ENCODE results near the gene HRH4. TPM values are rescaled to one million over a fixed set of nuclear protein-coding genes. Genes with fewer than 3 reads are reported as not detected.
A peak's percentile ranks its signal among the peaks of the same experiment; 100 is the strongest.

HRH4 gene
- total RNA-seq, 6 experiments from 2014 or later, result 0.06 to 0.32 (median 0.10) TPM

DNA sequence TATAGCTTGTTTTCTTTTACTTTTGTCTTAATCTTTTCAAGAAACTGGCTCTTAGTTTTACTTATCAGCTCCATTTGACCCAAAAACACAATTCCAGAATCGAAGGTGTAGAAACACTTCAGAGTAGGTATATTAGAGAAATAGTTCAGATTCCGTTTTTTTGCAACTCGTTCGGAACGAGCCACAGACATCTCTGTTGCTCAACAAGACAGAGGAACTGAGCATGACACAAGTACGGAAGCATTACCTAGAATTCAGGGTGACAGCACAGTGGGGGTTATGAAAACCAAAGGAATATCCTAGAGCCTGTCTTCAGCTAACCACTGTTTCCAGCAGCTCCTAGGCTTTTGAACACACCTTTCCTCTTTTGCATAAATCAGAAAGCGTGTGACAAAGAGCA, 5.0 kb downstream of the HRH4 start:
- no peaks in the 10 kb centered on the region for H3K4me1 ChIP-seq
- DNase-seq (no peak), ATAC-seq (no peak)
- H3K27ac ChIP-seq, result no peak overlapping the region
- intact Hi-C loops (cut with DNase I), result no loop called here
- H3K9me3 ChIP-seq, result no peaks in the 10 kb centered on the region
- WGBS (ENCODE audit: insufficient coverage, low coverage, low lambda C conversion rate, missing lambda C conversion rate), result 61% methylated on average over 7 of the region's 7 CpGs
- H3K36me3 ChIP-seq, result no peaks in the 10 kb centered on the region
- TF ChIP-seq, protein P1, sequence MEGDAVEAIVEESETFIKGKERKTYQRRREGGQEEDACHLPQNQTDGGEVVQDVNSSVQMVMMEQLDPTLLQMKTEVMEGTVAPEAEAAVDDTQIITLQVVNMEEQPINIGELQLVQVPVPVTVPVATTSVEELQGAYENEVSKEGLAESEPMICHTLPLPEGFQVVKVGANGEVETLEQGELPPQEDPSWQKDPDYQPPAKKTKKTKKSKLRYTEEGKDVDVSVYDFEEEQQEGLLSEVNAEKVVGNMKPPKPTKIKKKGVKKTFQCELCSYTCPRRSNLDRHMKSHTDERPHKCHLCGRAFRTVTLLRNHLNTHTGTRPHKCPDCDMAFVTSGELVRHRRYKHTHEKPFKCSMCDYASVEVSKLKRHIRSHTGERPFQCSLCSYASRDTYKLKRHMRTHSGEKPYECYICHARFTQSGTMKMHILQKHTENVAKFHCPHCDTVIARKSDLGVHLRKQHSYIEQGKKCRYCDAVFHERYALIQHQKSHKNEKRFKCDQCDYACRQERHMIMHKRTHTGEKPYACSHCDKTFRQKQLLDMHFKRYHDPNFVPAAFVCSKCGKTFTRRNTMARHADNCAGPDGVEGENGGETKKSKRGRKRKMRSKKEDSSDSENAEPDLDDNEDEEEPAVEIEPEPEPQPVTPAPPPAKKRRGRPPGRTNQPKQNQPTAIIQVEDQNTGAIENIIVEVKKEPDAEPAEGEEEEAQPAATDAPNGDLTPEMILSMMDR (IDR thresholded peaks at IDR 0.05), result no peak
- no peak for TF ChIP-seq POLR2A (IDR thresholded peaks at IDR 0.05)
- no peaks in the 10 kb centered on the region for H3K27me3 ChIP-seq
- no peak overlapping the region for H3K4me3 ChIP-seq

DNA sequence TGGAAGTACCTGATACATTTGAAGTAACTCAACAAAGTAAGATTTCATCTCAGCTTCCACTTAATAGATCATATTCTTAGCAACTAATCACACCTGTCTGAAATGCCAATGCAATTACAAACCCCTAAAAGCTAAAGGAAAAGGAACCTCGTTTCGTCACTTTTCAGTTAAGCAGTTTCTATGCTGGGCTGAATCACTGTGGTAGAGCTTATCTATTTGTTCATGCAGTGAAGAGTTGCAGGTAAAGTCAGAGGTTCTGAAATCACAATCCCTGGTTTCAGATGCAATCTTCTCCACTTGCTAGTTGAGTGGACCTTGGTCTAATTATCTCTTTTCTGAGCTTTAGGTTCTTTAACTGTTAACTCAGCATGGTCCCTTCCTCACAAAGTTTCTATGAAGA, 6.3 kb downstream of the HRH4 start:
- H3K4me1 ChIP-seq, result no peaks in the 10 kb centered on the region
- H3K36me3 ChIP-seq, result no peaks in the 10 kb centered on the region
- ATAC-seq (no peak), DNase-seq (no peak)
- intact Hi-C loops (cut with DNase I), result no loop called here
- WGBS (ENCODE audit: insufficient coverage, low coverage, low lambda C conversion rate, missing lambda C conversion rate), result 63% methylated on average over 2 of the region's 2 CpGs
- no peak overlapping the region for H3K4me3 ChIP-seq
- no peaks in the 10 kb centered on the region for H3K9me3 ChIP-seq
- no peaks in the 10 kb centered on the region for H3K27me3 ChIP-seq
- TF ChIP-seq, protein P1 (IDR thresholded peaks at IDR 0.05), result no peak
- TF ChIP-seq POLR2A (IDR thresholded peaks at IDR 0.05), result no peak
- no peak overlapping the region for H3K27ac ChIP-seq

- intact Hi-C loops (cut with DNase I), result no loop called here
- Histone ChIP-seq H3K4me1 (no peaks in the 10 kb centered on the region), H3K36me3 (no peaks in the 10 kb centered on the region), H3K9me3 (no peaks in the 10 kb centered on the region), H3K27me3 (no peaks in the 10 kb centered on the region), H3K27ac (no peak overlapping the region), H3K4me3 (no peak overlapping the region)
- TF ChIP-seq, protein P1 (IDR thresholded peaks at IDR 0.05), result no peak
- TF ChIP-seq POLR2A (IDR thresholded peaks at IDR 0.05), result no peak
- DNase-seq (peak; percentile 51 to 81 (median 73)), ATAC-seq (peak; percentile 96 to 99 (median 98))
- 36% methylated on average over 3 of the region's 3 CpGs for WGBS (ENCODE audit: insufficient coverage, low coverage, low lambda C conversion rate, missing lambda C conversion rate)
Observed at GRCh38 chr18:24470022-24470618, 9.7 kb downstream of the HRH4 start.

DNA sequence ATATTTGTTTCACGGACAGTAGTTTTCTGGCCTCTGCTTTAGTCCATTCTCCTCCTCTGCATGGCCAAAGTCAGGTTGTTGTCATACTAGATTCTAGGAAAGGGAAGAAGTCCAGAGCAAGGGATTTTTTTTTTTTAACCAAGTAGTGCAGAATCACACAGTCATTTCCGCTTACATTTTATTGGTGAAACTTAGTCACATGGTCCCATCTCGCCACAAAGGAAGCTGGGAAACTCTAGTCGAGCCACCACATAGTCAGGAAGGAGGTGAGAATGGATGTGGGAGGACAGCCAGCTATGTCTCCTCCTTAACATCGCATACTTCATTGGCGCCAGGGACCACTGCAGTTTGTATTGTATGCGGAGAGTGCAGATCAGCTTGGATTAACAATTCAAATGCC, 10.4 kb downstream of the HRH4 start:
- TF ChIP-seq, protein P1 (IDR thresholded peaks at IDR 0.05), result no peak
- no peak for TF ChIP-seq POLR2A (IDR thresholded peaks at IDR 0.05)
- Histone ChIP-seq H3K27me3 (no peaks in the 10 kb centered on the region), H3K9me3 (no peaks in the 10 kb centered on the region), H3K4me3 (no peak overlapping the region), H3K36me3 (no peaks in the 10 kb centered on the region), H3K27ac (no peak overlapping the region), H3K4me1 (no peaks in the 10 kb centered on the region)
- ATAC-seq (no peak), DNase-seq (no peak)
- WGBS (ENCODE audit: insufficient coverage, low coverage, low lambda C conversion rate, missing lambda C conversion rate), result 87% methylated on average over 7 of the region's 7 CpGs
- intact Hi-C loops (cut with DNase I), result no loop called here

DNA sequence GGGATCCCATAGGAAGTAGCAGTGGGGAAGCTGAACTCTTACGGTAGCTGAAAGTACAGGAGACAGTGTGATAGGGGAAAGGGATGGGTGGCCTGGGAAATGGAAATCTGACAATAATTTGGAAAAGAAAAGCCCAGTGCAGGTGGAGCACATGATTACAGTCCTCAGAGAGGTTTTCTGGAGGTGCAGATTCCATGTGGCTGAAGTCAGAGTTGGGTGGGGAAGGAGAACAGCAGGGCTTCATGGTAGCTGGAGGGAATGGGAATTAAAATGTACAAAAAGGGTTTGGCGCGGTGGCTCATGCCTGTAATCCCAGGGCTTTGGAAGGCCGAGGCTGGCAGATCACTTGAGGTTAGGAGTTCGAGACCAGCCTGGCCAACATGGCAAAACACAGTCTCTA, 12.2 kb downstream of the HRH4 start:
- Histone ChIP-seq H3K36me3 (no peaks in the 10 kb centered on the region), H3K27ac (no peak overlapping the region), H3K9me3 (no peaks in the 10 kb centered on the region), H3K4me3 (no peak overlapping the region), H3K4me1 (no peaks in the 10 kb centered on the region), H3K27me3 (no peaks in the 10 kb centered on the region)
- 93% methylated on average over 3 of the region's 5 CpGs for WGBS (ENCODE audit: insufficient coverage, low coverage, low lambda C conversion rate, missing lambda C conversion rate)
- no peak for ATAC-seq
- DNase-seq, result no peak
- intact Hi-C loops (cut with DNase I), result no loop called here
- TF ChIP-seq, protein P1 (IDR thresholded peaks at IDR 0.05), result no peak
- no peak for TF ChIP-seq POLR2A (IDR thresholded peaks at IDR 0.05)
